Upper lobe of right lung (tissue), 1 donor: ENCODE results near the gene GRHL3. TPM values are rescaled to one million over a fixed set of nuclear protein-coding genes. Genes with fewer than 3 reads are reported as not detected.
A peak's percentile ranks its signal among the peaks of the same experiment; 100 is the strongest.

Experiments
- ATAC-seq: fragments of 200-7000 bp; cut with Tn5 transposase; one replicate; pipeline ENCODE4 v1.9.1; 2020; ENCODE audit warnings: mild to moderate bottlenecking, moderate library complexity
- DNase-seq: peaks from one replicate; pipeline ENCODE4 v3.0.0-alpha.2; 2020
- H3K27ac ChIP-seq: fragments of 200-600 bp; one replicate; pipeline ENCODE4 v1.8.0; 2022
- H3K27me3 ChIP-seq: fragments of 200-600 bp; one replicate; pipeline ENCODE4 v1.8.0; 2022; ENCODE audit warnings: mild to moderate bottlenecking
- H3K36me3 ChIP-seq: fragments of 200-600 bp; one replicate; pipeline ENCODE4 v1.8.0; 2022
- H3K4me1 ChIP-seq: fragments of 200-600 bp; one replicate; pipeline ENCODE4 v1.8.0; 2022
- H3K4me3 ChIP-seq: fragments of 200-600 bp; one replicate; pipeline ENCODE4 v1.8.0; 2022; ENCODE audit warnings: mild to moderate bottlenecking
- H3K9me3 ChIP-seq: fragments of 200-600 bp; one replicate; pipeline ENCODE4 v1.8.0; 2022
- CTCF ChIP-seq: fragments of 200-600 bp; IDR thresholded peaks from one replicate; pipeline ENCODE4 v1.8.0; 2022; ENCODE audit warnings: antibody characterized with exemption
- intact Hi-C: fragments of 100-400 bp; cut with DNase I; formaldehyde crosslinking; loops from one replicate; pipeline ENCODE4 v1.11.0; 2022
- total RNA-seq: library from RNA; stranded (reverse); fragmentation: NEBNext Ultra II Directional; extraction: Animal tissue kit (Norgen Biotek cat#: 25700); gene quantifications from one replicate; pipeline ENCODE4 v1.2.1, GENCODE V29; 2021
- donor health status: DM: no; HTN: yes; CAD: no; lungs with severe emphysema.

GRHL3 gene
- total RNA-seq, 1 donor from 2014 or later: 0.55 TPM

- no peaks in the 10 kb centered on the region for H3K36me3 ChIP-seq
- ATAC-seq (no peak), DNase-seq (no peak)
- TF ChIP-seq CTCF: no peak
- intact Hi-C loops: no loop called here
- no peaks in the 10 kb centered on the region for H3K9me3 ChIP-seq
- no peak overlapping the region for H3K27ac ChIP-seq
- peaks cover 14% of the 10 kb centered on the region for H3K4me1 ChIP-seq
- peaks cover 10% of the 10 kb centered on the region for H3K27me3 ChIP-seq
- no peak overlapping the region for H3K4me3 ChIP-seq
Observed at GRCh38 chr1:24318615-24319311, 394 bp upstream of the GRHL3 start.

- intact Hi-C loops: no loop called here
- H3K36me3 ChIP-seq: no peaks in the 10 kb centered on the region
- no peak for TF ChIP-seq CTCF
- no peak overlapping the region for H3K27ac ChIP-seq
- H3K27me3 ChIP-seq: peaks cover 10% of the 10 kb centered on the region
- DNase-seq: no peak
- H3K4me3 ChIP-seq: no peak overlapping the region
- H3K4me1 ChIP-seq: peaks cover 14% of the 10 kb centered on the region
- no peak for ATAC-seq
- no peaks in the 10 kb centered on the region for H3K9me3 ChIP-seq
Observed at GRCh38 chr1:24319962-24320361, 805 bp downstream of the GRHL3 start.

DNA sequence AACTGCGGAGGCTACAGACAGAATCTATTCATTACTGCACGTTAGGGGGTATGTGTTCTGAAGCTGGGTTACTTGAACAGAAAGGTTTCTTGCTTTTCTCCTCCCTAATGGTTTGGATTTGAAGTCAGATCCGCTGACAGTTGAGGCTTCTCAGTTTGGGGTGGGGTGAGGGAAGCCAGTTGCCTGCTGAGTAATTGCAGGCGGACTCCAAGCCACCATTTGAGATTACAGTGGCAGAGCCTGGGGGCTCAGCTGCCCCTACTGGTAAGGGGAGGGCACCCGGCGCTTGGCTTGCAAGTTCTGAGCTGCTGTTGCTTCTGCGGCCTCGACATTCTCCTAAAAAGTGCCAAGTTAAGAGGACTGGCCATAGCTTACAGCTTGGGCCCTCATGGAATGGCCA is 2.0 kb downstream of the GRHL3 start:
- ATAC-seq (no peak), DNase-seq (no peak)
- TF ChIP-seq CTCF: no peak
- no peaks in the 10 kb centered on the region for H3K9me3 ChIP-seq
- no peaks in the 10 kb centered on the region for H3K36me3 ChIP-seq
- peaks cover 14% of the 10 kb centered on the region for H3K4me1 ChIP-seq
- H3K27me3 ChIP-seq: peaks cover 10% of the 10 kb centered on the region
- H3K27ac ChIP-seq: no peak overlapping the region
- intact Hi-C loops: no loop called here
- no peak overlapping the region for H3K4me3 ChIP-seq

DNA sequence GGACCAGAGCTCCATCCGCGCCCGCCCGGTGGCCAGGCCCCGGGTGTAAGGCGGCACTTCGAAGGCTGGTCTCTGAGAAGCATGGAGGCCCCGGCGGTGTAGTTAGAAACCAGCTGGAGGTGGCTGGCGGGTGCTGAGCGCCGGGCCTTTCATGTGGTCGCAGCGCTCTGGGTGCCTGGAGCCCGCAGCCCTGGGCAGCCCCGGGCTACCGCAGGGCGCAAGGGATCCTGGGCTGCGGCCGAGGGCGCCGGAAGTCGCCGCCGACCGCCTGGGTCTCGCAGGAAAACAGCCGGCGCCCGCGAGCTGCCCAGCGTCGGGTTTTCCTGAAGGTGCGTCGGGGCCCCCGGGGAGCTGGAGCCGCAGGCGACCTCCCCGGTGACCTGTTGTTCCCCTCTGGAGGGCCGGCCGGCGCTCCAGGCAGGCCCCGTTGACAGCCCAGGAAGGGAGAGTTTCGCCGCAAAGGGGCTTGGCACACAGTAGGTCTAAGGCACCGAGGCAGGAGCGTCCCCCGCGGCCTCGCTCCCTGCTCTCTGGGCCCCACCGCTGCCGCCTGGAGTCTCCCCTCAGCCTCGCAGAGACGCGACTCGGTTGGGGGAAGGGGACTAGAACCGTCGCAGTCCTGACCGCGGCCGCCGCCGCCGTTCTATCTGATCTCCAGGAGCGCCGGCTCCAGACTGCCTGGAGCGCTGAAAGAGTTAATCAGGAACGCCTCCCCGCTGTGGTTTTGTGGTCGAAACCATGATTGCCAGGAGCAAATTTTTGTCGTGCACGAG is 2.7 kb downstream of the GRHL3 start:
- Histone ChIP-seq H3K27ac (no peak overlapping the region), H3K27me3 (peaks cover 10% of the 10 kb centered on the region), H3K4me3 (peak overlapping the region; percentile 53), H3K36me3 (no peaks in the 10 kb centered on the region), H3K9me3 (no peaks in the 10 kb centered on the region), H3K4me1 (peaks cover 14% of the 10 kb centered on the region)
- peak; percentile 78 for DNase-seq
- peak; percentile 75 for ATAC-seq
- intact Hi-C loops: no loop called here
- TF ChIP-seq CTCF: no peak

DNA sequence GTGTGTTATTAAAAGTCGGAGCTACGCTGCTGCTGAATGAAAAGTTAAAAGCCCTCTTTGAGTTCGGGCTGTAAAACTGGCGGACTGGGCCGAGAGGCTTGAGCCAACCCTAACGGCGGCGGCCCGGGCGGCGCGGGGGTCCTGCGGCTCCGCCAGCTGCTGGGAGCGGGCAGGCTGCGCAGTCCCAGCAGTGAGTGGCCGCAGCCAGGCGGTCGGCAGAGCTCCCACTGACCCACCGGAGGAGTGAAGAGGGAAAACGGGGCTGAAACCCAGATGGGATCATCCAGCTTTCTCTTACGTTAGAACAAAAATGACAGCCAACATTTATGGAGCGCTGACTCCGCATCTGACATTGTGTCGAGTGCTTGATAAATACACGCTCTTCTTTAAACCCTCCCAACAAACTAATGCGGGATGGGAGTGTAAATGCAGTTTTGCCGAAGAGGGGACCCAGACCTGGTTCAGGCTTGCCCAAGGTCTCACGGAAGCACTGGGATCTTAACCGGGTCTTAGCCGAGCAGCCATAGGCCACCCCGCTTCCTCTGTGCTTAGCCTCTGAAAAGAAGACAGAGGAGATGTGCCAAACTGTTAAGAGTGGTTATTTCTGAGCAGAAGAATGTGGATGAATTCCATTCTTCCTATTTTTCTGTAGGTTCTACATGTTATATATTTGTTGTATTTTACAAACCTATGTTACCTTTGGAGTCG is 3.5 kb downstream of the GRHL3 start:
- Histone ChIP-seq H3K36me3 (no peaks in the 10 kb centered on the region), H3K27ac (no peak overlapping the region), H3K9me3 (no peaks in the 10 kb centered on the region), H3K4me1 (peaks cover 14% of the 10 kb centered on the region), H3K27me3 (peaks cover 4% of the 10 kb centered on the region), H3K4me3 (peak overlapping the region; percentile 53)
- no peak for TF ChIP-seq CTCF
- ATAC-seq: no peak
- intact Hi-C loops: no loop called here
- no peak for DNase-seq
